Endodermal cell (in vitro differentiated cells): ENCODE results near the gene NNAT. TPM values are rescaled to one million over a fixed set of nuclear protein-coding genes. Genes with fewer than 3 reads are reported as not detected.

Experiments
- DNase-seq: peaks from one replicate; pipeline ENCODE4 v3.0.0-alpha.2; 2017
- H3K27ac ChIP-seq: 2 replicates; pipeline ENCODE4 v1.5.1; 2013; ENCODE audit warnings: mild to moderate bottlenecking, low read depth, low read length, moderate library complexity
- H3K27me3 ChIP-seq: 2 replicates; pipeline ENCODE4 v1.6.1; 2013; ENCODE audit warnings: mild to moderate bottlenecking, low read length, moderate library complexity; ENCODE audit not compliant: insufficient read depth, control insufficient read depth, poor library complexity, severe bottlenecking
- H3K36me3 ChIP-seq: 2 replicates; pipeline ENCODE4 v1.7.0; 2013; ENCODE audit warnings: mild to moderate bottlenecking, low read length, moderate library complexity; ENCODE audit not compliant: control insufficient read depth, insufficient read depth
- H3K4me1 ChIP-seq: one replicate; pipeline ENCODE4 v1.7.0; 2013; ENCODE audit warnings: low read length; ENCODE audit not compliant: control insufficient read depth, insufficient read depth
- H3K4me3 ChIP-seq: 2 replicates; pipeline ENCODE4 v1.5.1; 2013; ENCODE audit warnings: mild to moderate bottlenecking, low read length, moderate library complexity
- H3K9ac ChIP-seq: 2 replicates; pipeline ENCODE4 v1.6.1; 2013; ENCODE audit warnings: mild to moderate bottlenecking, low read length, moderate library complexity; ENCODE audit not compliant: poor library complexity, severe bottlenecking; ENCODE audit errors: extremely low read depth
- H3K9me3 ChIP-seq: 2 replicates; pipeline ENCODE4 v1.6.1; 2013; ENCODE audit warnings: mild to moderate bottlenecking, low read length, moderate library complexity; ENCODE audit not compliant: control insufficient read depth
- H3K27ac Mint-ChIP-seq: 2 replicates; pipeline ENCODE4 v1.8.0; 2020; ENCODE audit warnings: mixed read lengths
- H3K27me3 Mint-ChIP-seq: 2 replicates; pipeline ENCODE4 v1.8.0; 2021; ENCODE audit warnings: mild to moderate bottlenecking, mixed read lengths; ENCODE audit not compliant: insufficient read depth
- H3K36me3 Mint-ChIP-seq: 2 replicates; pipeline ENCODE4 v1.8.0; 2020; ENCODE audit warnings: low read depth, mixed read lengths
- H3K4me1 Mint-ChIP-seq: 2 replicates; pipeline ENCODE4 v1.8.0; 2020; ENCODE audit warnings: mixed read lengths
- H3K4me3 Mint-ChIP-seq: 2 replicates; pipeline ENCODE4 v1.8.0; 2020; ENCODE audit warnings: mild to moderate bottlenecking, moderate library complexity, mixed read lengths
- H3K9me3 Mint-ChIP-seq: 2 replicates; pipeline ENCODE4 v1.8.0; 2020; ENCODE audit warnings: mild to moderate bottlenecking, mixed read lengths
- WGBS, 2 experiments: methylation state at CpG; one replicate each; pipeline versions ENCODE4 v1.1.5 to v1.1.7; 2013; ENCODE audit warnings: missing lambda C conversion rate in 2 of 2, mixed read lengths in 1 of 2; ENCODE audit not compliant: insufficient coverage in 1 of 2, insufficient read length in 1 of 2; 5-methylcytosine and 5-hydroxymethylcytosine counted together
- total RNA-seq, 2 donors: library from RNA; stranded (reverse); fragmentation: NEBNext Ultra II Directional in 1 of 2; extraction: Animal tissue kit (Norgen Biotek cat#: 25700) in 1 of 2; gene quantifications; 2 replicates in 1 of 2; 3 replicates in 1 of 2; pipeline ENCODE4 v1.2.1, GENCODE V29; 2021
- TF ChIP-seq, protein P1 (sequence below): fragments of 200-600 bp; sonication (generic); conservative IDR thresholded peaks from 2 replicates; pipeline ENCODE4 v1.5.0; 2021; ENCODE audit warnings: antibody characterized with exemption, mild to moderate bottlenecking

Gene NNAT
- total RNA-seq, 2 donors from 2014 or later: 16.8 to 27.3 TPM

DNA sequence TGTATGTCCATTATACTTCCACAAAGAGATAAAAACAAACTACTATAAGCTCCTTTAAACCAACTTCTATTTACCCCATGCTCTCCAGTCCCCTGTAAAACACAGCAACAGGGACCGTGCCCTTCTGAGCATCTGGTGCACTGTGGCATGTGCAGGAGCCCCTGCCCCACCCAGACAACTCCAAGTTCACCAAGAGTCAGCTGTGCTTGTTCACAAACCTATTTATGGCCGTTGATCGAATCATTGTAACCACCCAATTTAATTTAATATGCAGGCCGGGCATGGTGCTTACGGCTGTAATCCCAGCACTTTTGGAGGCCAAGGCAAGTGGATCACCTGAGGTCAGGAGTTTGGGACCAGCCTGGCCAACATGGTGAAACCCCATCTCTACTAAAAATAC, 20.3 kb downstream of the NNAT start:
- no peaks in the 10 kb centered on the region for H3K9me3 Mint-ChIP-seq
- no peaks in the 10 kb centered on the region for H3K36me3 Mint-ChIP-seq
- Histone ChIP-seq H3K4me1 (no peaks in the 10 kb centered on the region), H3K4me3 (no peak overlapping the region), H3K36me3 (no peaks in the 10 kb centered on the region), H3K9ac (no peak overlapping the region), H3K27me3 (no peaks in the 10 kb centered on the region), H3K27ac (no peak overlapping the region), H3K9me3 (no peaks in the 10 kb centered on the region)
- no peak overlapping the region for H3K4me3 Mint-ChIP-seq
- DNase-seq: no peak
- no peak overlapping the region for H3K27ac Mint-ChIP-seq
- TF ChIP-seq, protein P1, sequence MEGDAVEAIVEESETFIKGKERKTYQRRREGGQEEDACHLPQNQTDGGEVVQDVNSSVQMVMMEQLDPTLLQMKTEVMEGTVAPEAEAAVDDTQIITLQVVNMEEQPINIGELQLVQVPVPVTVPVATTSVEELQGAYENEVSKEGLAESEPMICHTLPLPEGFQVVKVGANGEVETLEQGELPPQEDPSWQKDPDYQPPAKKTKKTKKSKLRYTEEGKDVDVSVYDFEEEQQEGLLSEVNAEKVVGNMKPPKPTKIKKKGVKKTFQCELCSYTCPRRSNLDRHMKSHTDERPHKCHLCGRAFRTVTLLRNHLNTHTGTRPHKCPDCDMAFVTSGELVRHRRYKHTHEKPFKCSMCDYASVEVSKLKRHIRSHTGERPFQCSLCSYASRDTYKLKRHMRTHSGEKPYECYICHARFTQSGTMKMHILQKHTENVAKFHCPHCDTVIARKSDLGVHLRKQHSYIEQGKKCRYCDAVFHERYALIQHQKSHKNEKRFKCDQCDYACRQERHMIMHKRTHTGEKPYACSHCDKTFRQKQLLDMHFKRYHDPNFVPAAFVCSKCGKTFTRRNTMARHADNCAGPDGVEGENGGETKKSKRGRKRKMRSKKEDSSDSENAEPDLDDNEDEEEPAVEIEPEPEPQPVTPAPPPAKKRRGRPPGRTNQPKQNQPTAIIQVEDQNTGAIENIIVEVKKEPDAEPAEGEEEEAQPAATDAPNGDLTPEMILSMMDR: no peak
- 90 to 93% methylated on average over 4 to 5 of the region's 5 CpGs for WGBS, 2 experiments
- H3K4me1 Mint-ChIP-seq: peaks cover 10% of the 10 kb centered on the region
- peaks cover 2% of the 10 kb centered on the region for H3K27me3 Mint-ChIP-seq

DNA sequence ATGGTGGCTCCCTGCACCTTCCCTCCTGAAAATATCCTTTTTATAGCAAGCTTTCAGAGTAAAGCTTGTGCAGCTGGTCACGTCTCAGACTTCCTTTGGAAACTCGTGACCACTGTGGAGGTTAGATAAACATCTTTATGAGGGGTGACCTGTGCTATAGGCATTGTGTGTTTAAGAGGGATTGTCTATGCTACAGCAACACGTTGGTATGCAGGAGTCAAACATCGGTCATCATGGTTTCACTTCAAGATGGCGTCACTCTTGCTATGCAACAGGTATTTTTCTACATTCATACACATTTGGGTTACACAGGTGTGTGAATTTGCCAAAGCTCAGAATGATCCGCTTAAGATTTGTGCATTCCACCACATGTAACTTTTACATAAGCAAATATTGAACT, 21.2 kb downstream of the NNAT start:
- Histone ChIP-seq H3K27me3 (no peaks in the 10 kb centered on the region), H3K4me1 (no peaks in the 10 kb centered on the region), H3K9ac (no peak overlapping the region), H3K36me3 (no peaks in the 10 kb centered on the region), H3K9me3 (no peaks in the 10 kb centered on the region), H3K4me3 (no peak overlapping the region), H3K27ac (no peak overlapping the region)
- TF ChIP-seq, protein P1: no peak
- Mint-ChIP-seq H3K27ac (no peak overlapping the region), H3K4me1 (peaks cover 3% of the 10 kb centered on the region), H3K27me3 (peaks cover 2% of the 10 kb centered on the region), H3K36me3 (no peaks in the 10 kb centered on the region), H3K9me3 (no peaks in the 10 kb centered on the region), H3K4me3 (no peak overlapping the region)
- WGBS, 2 experiments: 89 to 96% methylated on average over 6 of the region's 6 CpGs
- DNase-seq: no peak

DNA sequence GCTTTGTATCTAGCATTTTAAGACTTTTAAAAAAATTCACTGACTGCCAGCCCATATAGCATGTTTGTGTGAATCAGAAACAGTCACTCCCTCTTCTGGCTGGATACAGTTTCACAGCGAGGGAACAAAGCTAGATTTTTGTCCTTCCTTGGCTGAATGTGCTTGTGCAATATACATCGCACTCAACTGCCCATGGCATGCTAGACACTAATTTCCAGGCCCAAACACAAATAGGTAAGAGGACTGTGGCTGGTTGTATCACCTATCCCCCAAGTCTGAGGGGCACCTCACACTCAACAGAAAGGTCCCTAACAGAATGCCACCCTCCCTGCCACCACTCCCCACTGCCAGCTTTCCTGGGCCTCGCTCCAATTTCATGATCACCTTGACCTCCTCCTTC, 22.8 kb downstream of the NNAT start:
- no peaks in the 10 kb centered on the region for H3K36me3 ChIP-seq
- H3K27ac ChIP-seq: no peak overlapping the region
- H3K9me3 Mint-ChIP-seq: no peaks in the 10 kb centered on the region
- H3K4me1 ChIP-seq: no peaks in the 10 kb centered on the region
- no peak overlapping the region for H3K9ac ChIP-seq
- peaks cover 2% of the 10 kb centered on the region for H3K27me3 Mint-ChIP-seq
- no peak overlapping the region for H3K4me3 Mint-ChIP-seq
- TF ChIP-seq, protein P1: peak; percentile 67
- H3K4me3 ChIP-seq: no peak overlapping the region
- DNase-seq: no peak
- H3K36me3 Mint-ChIP-seq: no peaks in the 10 kb centered on the region
- 29 to 67% methylated on average over 1 to 2 of the region's 3 CpGs for WGBS, 2 experiments
- no peaks in the 10 kb centered on the region for H3K27me3 ChIP-seq
- no peaks in the 10 kb centered on the region for H3K9me3 ChIP-seq
- H3K4me1 Mint-ChIP-seq: peaks cover 3% of the 10 kb centered on the region
- no peak overlapping the region for H3K27ac Mint-ChIP-seq
